Stimulated activated naive CD8-positive, alpha-beta T cell treated with anti-CD3 and anti-CD28 coated beads, Interleukin-15, amount 100 ng/mL, for 72 hours (primary cell): ENCODE data around the gene ATF7IP2.
A peak's percentile ranks its signal among the peaks of the same experiment; 100 is the strongest.
"Not testable (repeated sequence)": the region's sequence is repeated elsewhere in the genome, so short reads cannot be mapped to it uniquely, and the experiment has no call there.

Source experiments
- ATAC-seq: fragments of 150-1000 bp; cut with Tn5 transposase; 2 replicates; pipeline ENCODE4 v1.10.0; 2021; ENCODE audit warnings: mild to moderate bottlenecking, moderate library complexity
- DNase-seq, 2 donors: peaks; one replicate each; pipeline ENCODE4 v3.0.0; 2021 to 2022
- H3K27ac Mint-ChIP-seq, 2 donors: one replicate each; pipeline ENCODE4 v1.8.0; 2022; ENCODE audit warnings: mild to moderate bottlenecking in 2 of 2, mixed read lengths in 2 of 2, moderate library complexity in 2 of 2
- H3K27me3 Mint-ChIP-seq: one replicate; pipeline ENCODE4 v1.8.0; 2022; ENCODE audit warnings: mixed read lengths
- H3K4me1 Mint-ChIP-seq: one replicate; pipeline ENCODE4 v1.8.0; 2022; ENCODE audit warnings: mild to moderate bottlenecking, mixed read lengths
- H3K4me3 Mint-ChIP-seq, 2 donors: one replicate each; pipeline ENCODE4 v1.8.0; 2022; ENCODE audit warnings: mild to moderate bottlenecking in 2 of 2, mixed read lengths in 2 of 2, moderate library complexity in 1 of 2
- H3K9me3 Mint-ChIP-seq, 2 donors: one replicate each; pipeline ENCODE4 v1.8.0; 2022; ENCODE audit warnings: mixed read lengths in 2 of 2

ATF7IP2 gene, protein sequence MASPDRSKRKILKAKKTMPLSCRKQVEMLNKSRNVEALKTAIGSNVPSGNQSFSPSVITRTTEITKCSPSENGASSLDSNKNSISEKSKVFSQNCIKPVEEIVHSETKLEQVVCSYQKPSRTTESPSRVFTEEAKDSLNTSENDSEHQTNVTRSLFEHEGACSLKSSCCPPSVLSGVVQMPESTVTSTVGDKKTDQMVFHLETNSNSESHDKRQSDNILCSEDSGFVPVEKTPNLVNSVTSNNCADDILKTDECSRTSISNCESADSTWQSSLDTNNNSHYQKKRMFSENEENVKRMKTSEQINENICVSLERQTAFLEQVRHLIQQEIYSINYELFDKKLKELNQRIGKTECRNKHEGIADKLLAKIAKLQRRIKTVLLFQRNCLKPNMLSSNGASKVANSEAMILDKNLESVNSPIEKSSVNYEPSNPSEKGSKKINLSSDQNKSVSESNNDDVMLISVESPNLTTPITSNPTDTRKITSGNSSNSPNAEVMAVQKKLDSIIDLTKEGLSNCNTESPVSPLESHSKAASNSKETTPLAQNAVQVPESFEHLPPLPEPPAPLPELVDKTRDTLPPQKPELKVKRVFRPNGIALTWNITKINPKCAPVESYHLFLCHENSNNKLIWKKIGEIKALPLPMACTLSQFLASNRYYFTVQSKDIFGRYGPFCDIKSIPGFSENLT

GRCh38 chr16:10385725-10386516 is at the start of gene ATF7IP2:
ATF7IP2 (plus strand) TSS chr16:10386061; CDS start chr16:10430621, 44,560 bp downstream.
- Mint-ChIP-seq H3K4me3 (peak within 1 kb of the TSS; percentile 98 to 99), H3K27ac (peak within 1 kb of the TSS; percentile 99), H3K27me3 (no peaks in the 10 kb centered on the region), H3K4me1 (peaks cover 48% of the 10 kb centered on the region), H3K9me3 (peaks cover 0 to 4% of the 10 kb centered on the region in 2 donors)
- peak; percentile 85 to 93 for DNase-seq
- ATAC-seq = peak; percentile 99

DNA sequence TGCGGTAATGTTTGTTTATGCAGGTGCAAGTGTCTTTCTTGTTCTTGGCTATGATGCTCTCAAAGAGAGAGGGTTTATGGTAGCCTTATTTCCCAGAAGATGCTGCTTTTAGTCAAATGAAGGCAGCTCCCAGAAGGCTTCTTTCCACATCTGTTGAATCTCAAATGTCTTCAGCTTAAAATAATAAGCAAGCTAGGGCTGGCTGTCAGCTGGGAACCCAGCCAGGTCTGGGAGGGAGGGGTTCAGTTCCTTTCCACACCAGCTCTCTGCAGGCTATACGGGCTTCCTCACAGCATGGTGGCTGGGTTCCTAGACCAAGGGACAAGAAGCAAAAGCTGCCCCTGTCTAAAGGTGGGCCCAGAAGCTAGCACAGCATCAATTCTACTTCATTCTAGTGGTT is 47.4 kb upstream of the ATF7IP2 start:
- ATAC-seq (no peak), DNase-seq (no peak)
- Mint-ChIP-seq H3K9me3 (peaks cover 23 to 40% of the 10 kb centered on the region in 2 donors), H3K27me3 (no peaks in the 10 kb centered on the region), H3K4me3 (no peak overlapping the region), H3K4me1 (peaks cover 15% of the 10 kb centered on the region), H3K27ac (no peak overlapping the region)

GRCh38 chr16:10339777-10340732 is 45.8 kb upstream of the ATF7IP2 start:
- Mint-ChIP-seq H3K4me3 (no peak overlapping the region), H3K27ac (no peak overlapping the region), H3K27me3 (no peaks in the 10 kb centered on the region), H3K9me3 (peaks cover 28 to 49% of the 10 kb centered on the region in 2 donors), H3K4me1 (no peaks in the 10 kb centered on the region)
- no peak for ATAC-seq
- no peak for DNase-seq

DNA sequence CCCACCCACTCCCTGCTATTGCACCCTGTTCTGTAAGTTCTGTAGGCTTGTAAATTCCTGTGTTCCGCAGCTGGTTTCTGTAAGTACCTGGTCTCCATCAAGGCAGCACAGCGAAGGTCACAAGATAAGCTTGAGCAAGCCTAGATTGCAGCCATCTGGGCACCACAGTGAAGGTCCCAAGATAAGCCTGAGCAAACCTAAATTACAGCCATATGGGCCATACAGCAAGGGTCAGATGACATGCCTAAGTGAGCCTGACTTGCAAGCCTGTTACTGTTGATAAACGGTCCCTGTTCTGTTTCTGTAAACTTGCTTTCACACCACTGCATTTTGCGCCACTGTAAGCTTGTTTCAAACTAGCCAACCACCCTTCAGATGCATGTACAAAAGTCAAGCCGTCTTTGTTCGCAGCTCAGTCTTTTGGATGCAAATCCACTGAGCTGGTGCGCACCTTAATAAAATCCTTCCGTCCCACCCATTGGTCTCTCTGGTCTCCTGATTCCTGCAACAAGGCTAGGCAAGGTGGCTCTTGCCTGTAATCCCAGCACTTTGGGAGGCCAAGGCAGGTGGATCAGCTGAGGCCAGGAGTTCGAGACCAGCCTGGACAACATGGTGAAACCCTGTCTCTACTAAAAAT is 42.6 kb upstream of the ATF7IP2 start:
- no peak overlapping the region for H3K27ac Mint-ChIP-seq
- no peaks in the 10 kb centered on the region for H3K27me3 Mint-ChIP-seq
- ATAC-seq (no peak), DNase-seq (no peak)
- no peaks in the 10 kb centered on the region for H3K4me1 Mint-ChIP-seq
- H3K9me3 Mint-ChIP-seq = peaks cover 40 to 49% of the 10 kb centered on the region in 2 donors
- no peak overlapping the region for H3K4me3 Mint-ChIP-seq

GRCh38 chr16:10344699-10345098 is 41.2 kb upstream of the ATF7IP2 start:
- H3K9me3 Mint-ChIP-seq = peaks cover 32 to 39% of the 10 kb centered on the region in 2 donors
- not testable (repeated sequence) for H3K27ac Mint-ChIP-seq, DNase-seq, ATAC-seq, H3K4me1 Mint-ChIP-seq, H3K27me3 Mint-ChIP-seq, H3K4me3 Mint-ChIP-seq

GRCh38 chr16:10345629-10346028 is 40.2 kb upstream of the ATF7IP2 start:
- ATAC-seq = no peak
- H3K27me3 Mint-ChIP-seq = no peaks in the 10 kb centered on the region
- H3K4me1 Mint-ChIP-seq = no peaks in the 10 kb centered on the region
- peaks cover 25 to 29% of the 10 kb centered on the region in 2 donors for H3K9me3 Mint-ChIP-seq
- DNase-seq = no peak
- H3K27ac Mint-ChIP-seq = no peak overlapping the region
- H3K4me3 Mint-ChIP-seq = no peak overlapping the region

DNA sequence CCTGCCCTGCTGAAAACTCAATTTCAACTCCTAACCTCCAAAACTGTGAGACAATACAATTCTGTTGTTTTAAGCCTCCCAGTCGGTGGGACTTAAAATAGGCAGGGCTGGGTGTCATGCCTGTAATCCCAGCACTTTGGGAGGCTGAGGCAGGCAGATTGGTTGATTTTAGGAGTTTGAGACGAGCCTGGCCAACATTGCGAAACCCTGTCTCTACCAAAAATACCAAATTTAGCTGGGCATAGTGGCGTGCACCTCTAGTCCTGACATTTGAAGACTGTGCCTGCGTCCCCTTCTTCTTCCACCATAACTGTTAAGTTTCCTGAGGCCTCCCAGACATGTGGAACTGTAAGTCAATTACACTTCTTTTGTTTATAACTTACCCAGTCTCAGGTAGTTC is 36.0 kb upstream of the ATF7IP2 start:
- no peak overlapping the region for H3K4me3 Mint-ChIP-seq
- no peaks in the 10 kb centered on the region for H3K27me3 Mint-ChIP-seq
- no peak for ATAC-seq
- DNase-seq = no peak
- H3K4me1 Mint-ChIP-seq = no peaks in the 10 kb centered on the region
- H3K27ac Mint-ChIP-seq = no peak overlapping the region
- peaks cover 0 to 11% of the 10 kb centered on the region in 2 donors for H3K9me3 Mint-ChIP-seq

GRCh38 chr16:10352262-10352661 is 33.6 kb upstream of the ATF7IP2 start:
- no peak overlapping the region for H3K4me3 Mint-ChIP-seq
- no peaks in the 10 kb centered on the region for H3K4me1 Mint-ChIP-seq
- no peak overlapping the region for H3K27ac Mint-ChIP-seq
- ATAC-seq (no peak), DNase-seq (no peak)
- peaks cover 0 to 5% of the 10 kb centered on the region in 2 donors for H3K9me3 Mint-ChIP-seq
- no peaks in the 10 kb centered on the region for H3K27me3 Mint-ChIP-seq

GRCh38 chr16:10355589-10355988 is 30.3 kb upstream of the ATF7IP2 start:
- H3K27me3 Mint-ChIP-seq = no peaks in the 10 kb centered on the region
- DNase-seq (no peak), ATAC-seq (no peak)
- H3K4me3 Mint-ChIP-seq = no peak overlapping the region
- peaks cover 8 to 9% of the 10 kb centered on the region in 2 donors for H3K9me3 Mint-ChIP-seq
- H3K4me1 Mint-ChIP-seq = peaks cover 5% of the 10 kb centered on the region
- H3K27ac Mint-ChIP-seq = no peak overlapping the region

DNA sequence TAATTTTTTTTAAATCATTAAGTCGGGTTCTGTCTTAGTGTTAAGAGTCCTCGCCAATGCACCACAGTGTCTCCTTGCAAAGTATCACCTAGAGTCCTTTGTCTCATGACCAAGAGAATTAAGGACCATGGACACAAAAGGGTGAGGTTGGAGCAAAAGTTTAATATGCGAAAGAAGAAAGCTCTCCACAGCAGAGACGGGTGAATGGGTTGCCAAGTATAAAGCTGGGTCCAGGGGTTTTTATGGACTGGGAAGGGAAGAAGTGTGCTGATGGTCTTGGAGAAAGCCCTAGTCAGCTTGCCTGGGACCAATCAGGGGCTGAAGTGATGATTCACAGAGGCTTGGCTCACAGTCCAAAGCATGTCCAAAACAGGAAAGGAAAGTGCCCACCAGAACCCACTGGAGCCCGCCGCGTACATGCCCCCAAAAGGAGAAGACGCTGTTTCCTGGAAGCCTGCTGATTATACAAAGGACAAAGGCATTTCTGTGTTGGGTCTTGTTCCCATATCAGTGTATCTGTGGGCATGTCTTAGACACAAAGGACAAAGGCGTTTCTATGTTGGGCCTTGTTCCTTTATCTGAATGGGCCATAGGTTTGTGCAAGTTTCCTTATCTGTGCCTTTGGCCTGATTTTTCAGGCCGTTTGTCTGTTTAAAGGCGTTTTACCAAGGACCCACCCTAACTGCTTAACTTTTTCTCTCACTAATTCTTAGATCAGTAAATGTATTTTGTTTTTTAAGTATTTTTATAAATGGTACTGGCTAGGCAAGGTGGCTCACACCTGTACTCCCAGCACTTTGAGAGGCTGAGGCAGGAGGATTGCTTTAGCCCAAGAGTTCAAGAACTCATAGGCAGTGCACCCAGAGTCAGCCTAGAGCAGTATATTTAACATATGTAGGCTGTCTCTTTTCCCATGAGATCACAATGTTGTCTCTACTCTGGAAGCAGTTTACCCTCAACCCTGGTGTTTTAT is 28.7 kb upstream of the ATF7IP2 start:
- Mint-ChIP-seq H3K9me3 (peaks cover 8 to 9% of the 10 kb centered on the region in 2 donors), H3K27ac (no peak overlapping the region), H3K4me3 (no peak overlapping the region), H3K4me1 (peaks cover 10% of the 10 kb centered on the region), H3K27me3 (no peaks in the 10 kb centered on the region)
- no peak for ATAC-seq
- DNase-seq = no peak

DNA sequence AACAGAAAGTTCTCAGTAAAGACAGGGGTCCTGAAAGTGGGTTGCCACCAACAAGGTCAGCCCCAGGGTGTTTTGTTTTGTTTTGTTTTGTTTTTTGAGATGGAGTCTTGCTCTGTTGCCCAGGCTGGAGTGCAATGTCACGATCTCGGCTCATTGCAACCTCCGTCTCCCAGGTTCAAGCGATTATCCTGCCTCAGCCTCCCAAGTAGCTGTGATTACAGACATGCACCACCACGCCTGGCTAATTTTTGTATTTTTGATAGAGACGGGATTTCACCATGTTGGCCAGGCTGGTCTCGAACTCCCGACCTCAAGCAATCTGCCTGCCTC is 24.1 kb upstream of the ATF7IP2 start:
- ATAC-seq, DNase-seq, H3K9me3 Mint-ChIP-seq, H3K27me3 Mint-ChIP-seq: not testable (repeated sequence)
- peak overlapping the region in 1 of 2 donors; percentile 33 for H3K4me3 Mint-ChIP-seq
- H3K27ac Mint-ChIP-seq = peak overlapping the region; percentile 84 to 88
- peaks cover 18% of the 10 kb centered on the region for H3K4me1 Mint-ChIP-seq

GRCh38 chr16:10362077-10362863 is 23.6 kb upstream of the ATF7IP2 start:
- H3K4me1 Mint-ChIP-seq = peaks cover 18% of the 10 kb centered on the region
- no peak for DNase-seq
- no peak for ATAC-seq
- H3K27me3 Mint-ChIP-seq = no peaks in the 10 kb centered on the region
- peak overlapping the region; percentile 84 to 88 for H3K27ac Mint-ChIP-seq
- H3K4me3 Mint-ChIP-seq = peak overlapping the region; percentile 32 to 33
- H3K9me3 Mint-ChIP-seq = peaks cover 5 to 8% of the 10 kb centered on the region in 2 donors

DNA sequence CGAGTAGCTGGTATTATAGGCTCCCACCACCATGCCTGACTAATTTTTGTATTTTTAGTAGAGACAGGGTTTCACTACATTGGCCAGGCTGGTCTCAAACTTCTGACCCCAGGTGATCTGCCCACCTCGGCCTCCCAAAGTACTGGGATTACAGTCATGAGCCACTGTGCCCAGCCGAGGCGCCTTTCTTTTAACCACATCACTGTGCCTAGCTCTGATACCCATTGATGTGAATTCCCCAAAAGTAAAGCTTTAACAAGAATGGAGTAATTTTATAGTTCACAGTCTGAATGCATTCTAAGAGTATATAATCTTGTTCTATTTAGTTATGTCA is 23.0 kb upstream of the ATF7IP2 start:
- ATAC-seq, H3K27me3 Mint-ChIP-seq, H3K9me3 Mint-ChIP-seq, DNase-seq: not testable (repeated sequence)
- Mint-ChIP-seq H3K4me3 (peak overlapping the region; percentile 32 to 33), H3K27ac (peak overlapping the region; percentile 19 to 84), H3K4me1 (peaks cover 18% of the 10 kb centered on the region)
